DND-41 (cell line): ENCODE results near the gene NUDT3.

Experiments used
- ATAC-seq: fragments of 200-7000 bp; cut with Tn5 transposase; 3 replicates; pipeline ENCODE4 v1.9.1; 2021; ENCODE audit warnings: low read depth; ENCODE audit not compliant: insufficient read depth
- DNase-seq: peaks from one replicate; pipeline ENCODE4 v3.0.0-alpha.2; 2020
- H2AFZ ChIP-seq: 2 replicates; pipeline ENCODE4 v1.6.0; 2012; ENCODE audit warnings: low read depth, low read length
- H3K27ac ChIP-seq: 2 replicates; pipeline ENCODE4 v1.5.1; 2012; ENCODE audit warnings: low read length, inconsistent platforms
- H3K27me3 ChIP-seq: fragments of 200-600 bp; sonication (generic); 2 replicates; pipeline ENCODE4 v1.6.0; 2012; ENCODE audit warnings: low read length, mild to moderate bottlenecking, inconsistent platforms; ENCODE audit not compliant: insufficient read depth, poor library complexity
- H3K36me3 ChIP-seq: 2 replicates; pipeline ENCODE4 v1.5.1; 2012; ENCODE audit warnings: low read length, inconsistent platforms; ENCODE audit not compliant: insufficient read depth
- H3K4me1 ChIP-seq: 2 replicates; pipeline ENCODE4 v1.5.1; 2012; ENCODE audit warnings: mild to moderate bottlenecking, low read length; ENCODE audit not compliant: insufficient read depth
- H3K4me2 ChIP-seq: 2 replicates; pipeline ENCODE4 v1.6.0; 2012; ENCODE audit warnings: mild to moderate bottlenecking, moderate library complexity, low read length, inconsistent platforms; ENCODE audit not compliant: insufficient read depth
- H3K4me3 ChIP-seq, 2 experiments: fragments of 200-600 bp in 1 of 2; shearing (Covaris generic) in 1 of 2; 2 replicates each; pipeline ENCODE4 v1.5.1; 2012 to 2016; ENCODE audit warnings: inconsistent platforms in 2 of 2, low read length in 2 of 2, mild to moderate bottlenecking in 2 of 2, low read depth in 1 of 2, moderate library complexity in 1 of 2
- H3K79me2 ChIP-seq: 2 replicates; pipeline ENCODE4 v1.6.0; 2012; ENCODE audit warnings: low read length, inconsistent platforms; ENCODE audit not compliant: insufficient read depth
- H3K9ac ChIP-seq: 2 replicates; pipeline ENCODE4 v1.6.0; 2012; ENCODE audit warnings: low read depth, mild to moderate bottlenecking, inconsistent platforms, low read length, moderate library complexity
- H3K9me3 ChIP-seq: 2 replicates; pipeline ENCODE4 v1.5.1; 2012; ENCODE audit warnings: low read length, moderate library complexity, mild to moderate bottlenecking, inconsistent platforms; ENCODE audit not compliant: insufficient read depth, severe bottlenecking
- H4K20me1 ChIP-seq: 2 replicates; pipeline ENCODE4 v1.6.0; 2012; ENCODE audit warnings: low read length; ENCODE audit not compliant: insufficient read depth
- CTCF ChIP-seq: IDR thresholded peaks from 2 replicates; pipeline ENCODE4 v1.5.1; 2012; ENCODE audit warnings: borderline replicate concordance, low read length, moderate library complexity, mild to moderate bottlenecking; ENCODE audit not compliant: poor library complexity, severe bottlenecking; ENCODE audit errors: extremely low read depth
- EZH2 ChIP-seq: IDR thresholded peaks from 3 replicates; pipeline ENCODE4 v1.6.1; 2012; ENCODE audit warnings: borderline replicate concordance, low read depth, mild to moderate bottlenecking, moderate library complexity, low read length, inconsistent platforms; ENCODE audit not compliant: severe bottlenecking

NUDT3 gene

GRCh38 chr6:34232901-34233300 lies 159.6 kb downstream of the NUDT3 start:
- no peak overlapping the region for H3K4me2 ChIP-seq
- H3K36me3 ChIP-seq: no peaks in the 10 kb centered on the region; the same call in 1 of the 2 replicates
- DNase-seq: no peak
- H4K20me1 ChIP-seq: no peaks in the 10 kb centered on the region
- no peak for TF ChIP-seq EZH2
- no peak for TF ChIP-seq CTCF
- H2AFZ ChIP-seq: no peak overlapping the region
- H3K79me2 ChIP-seq: peaks cover 8% of the 10 kb centered on the region
- H3K27ac ChIP-seq: no peak overlapping the region
- no peaks in the 10 kb centered on the region for H3K27me3 ChIP-seq
- no peak overlapping the region for H3K9ac ChIP-seq
- H3K4me3 ChIP-seq: no peak overlapping the region
- H3K4me1 ChIP-seq: peaks cover 6% of the 10 kb centered on the region
- H3K9me3 ChIP-seq: no peaks in the 10 kb centered on the region
- ATAC-seq: no peak

GRCh38 chr6:34231566-34232336 lies 160.7 kb downstream of the NUDT3 start:
- no peaks in the 10 kb centered on the region for H3K36me3 ChIP-seq
- TF ChIP-seq CTCF: no peak
- no peak for TF ChIP-seq EZH2
- no peaks in the 10 kb centered on the region for H3K9me3 ChIP-seq
- no peaks in the 10 kb centered on the region for H3K79me2 ChIP-seq
- no peak overlapping the region for H3K4me2 ChIP-seq
- H3K4me1 ChIP-seq: peaks cover 11% of the 10 kb centered on the region
- no peaks in the 10 kb centered on the region for H4K20me1 ChIP-seq
- ATAC-seq (no peak), DNase-seq (no peak)
- no peaks in the 10 kb centered on the region for H3K27me3 ChIP-seq
- no peak overlapping the region for H3K9ac ChIP-seq
- no peak overlapping the region for H3K27ac ChIP-seq
- no peak overlapping the region for H2AFZ ChIP-seq
- H3K4me3 ChIP-seq: no peak overlapping the region

GRCh38 chr6:34230653-34231371 lies 161.7 kb downstream of the NUDT3 start:
- Histone ChIP-seq H3K4me1 (peaks cover 5% of the 10 kb centered on the region), H3K9me3 (no peaks in the 10 kb centered on the region), H2AFZ (peak overlapping the region; percentile 25; the same call in 1 of the 2 replicates), H3K4me2 (no peak overlapping the region), H3K27me3 (no peaks in the 10 kb centered on the region), H4K20me1 (no peaks in the 10 kb centered on the region), H3K79me2 (no peaks in the 10 kb centered on the region), H3K36me3 (no peaks in the 10 kb centered on the region), H3K4me3 (no peak overlapping the region), H3K27ac (no peak overlapping the region), H3K9ac (no peak overlapping the region)
- DNase-seq: no peak
- no peak for TF ChIP-seq CTCF
- TF ChIP-seq EZH2: no peak
- ATAC-seq: no peak
